VCaP (cell line): ENCODE data around the gene ARAP3.

ENCODE experiments used
- H3K27ac ChIP-seq: fragments of 450-650 bp; 2 replicates; pipeline ENCODE4 v1.5.1; 2017
- CTCF ChIP-seq: fragments of 450-650 bp; conservative IDR thresholded peaks from 2 replicates; pipeline ENCODE4 v1.5.1; 2017; ENCODE audit warnings: mild to moderate bottlenecking, moderate library complexity

ARAP3 gene

GRCh38 chr5:141707510-141707909, 25.5 kb upstream of the ARAP3 start:
- no peak overlapping the region for H3K27ac ChIP-seq
- no peak for TF ChIP-seq CTCF

GRCh38 chr5:141706121-141706520, 24.1 kb upstream of the ARAP3 start:
- H3K27ac ChIP-seq, result no peak overlapping the region
- no peak for TF ChIP-seq CTCF

- no peak overlapping the region for H3K27ac ChIP-seq
- TF ChIP-seq CTCF, result no peak
Observed at GRCh38 chr5:141705469-141705868, 23.4 kb upstream of the ARAP3 start.

- TF ChIP-seq CTCF, result no peak
- no peak overlapping the region for H3K27ac ChIP-seq
Observed at GRCh38 chr5:141704782-141705297, 22.8 kb upstream of the ARAP3 start.

- TF ChIP-seq CTCF, result no peak
Observed at GRCh38 chr5:141703133-141703561, 21.1 kb upstream of the ARAP3 start.

GRCh38 chr5:141701360-141702119, 19.5 kb upstream of the ARAP3 start:
- peak overlapping the region; percentile 89 for H3K27ac ChIP-seq
- TF ChIP-seq CTCF, result no peak

More at GRCh38 chr5:141703133-141703561, 21.1 kb upstream of the ARAP3 start:
- H3K27ac ChIP-seq, result peak overlapping the region; percentile 89

- H3K27ac ChIP-seq, result no peak overlapping the region
- TF ChIP-seq CTCF, result no peak
Observed at GRCh38 chr5:141697586-141697985, 15.6 kb upstream of the ARAP3 start.
